GM19328 (cell line): Measurements from ENCODE around the gene ADGRD1.

Experiments
- ATAC-seq: cut with Tn5 transposase; IDR thresholded peaks from one replicate; pipeline ENCODE4 v1.9.1; 2021; ENCODE audit warnings: mild to moderate bottlenecking, moderate library complexity; ENCODE audit not compliant: unreplicated experiment

The ADGRD1 gene

GRCh38 chr12:131130311-131130911 is 176.7 kb downstream of the ADGRD1 start:
- no peak for ATAC-seq

- ATAC-seq = no peak
Measured at GRCh38 chr12:131131077-131131807, 177.5 kb downstream of the ADGRD1 start.

GRCh38 chr12:131131808-131132117 is 178.1 kb downstream of the ADGRD1 start:
- no peak for ATAC-seq

GRCh38 chr12:131132118-131132892 is 178.6 kb downstream of the ADGRD1 start:
- ATAC-seq = no peak

- ATAC-seq = no peak
Measured at GRCh38 chr12:131133015-131133905, 179.6 kb downstream of the ADGRD1 start.

- no peak for ATAC-seq
Measured at GRCh38 chr12:131133994-131134393, 180.3 kb downstream of the ADGRD1 start.

- ATAC-seq = no peak
Measured at GRCh38 chr12:131134523-131135310, 181.0 kb downstream of the ADGRD1 start.

- ATAC-seq = no peak
Measured at GRCh38 chr12:131135311-131135785, 181.6 kb downstream of the ADGRD1 start.

- ATAC-seq = no peak
Measured at GRCh38 chr12:131135786-131136538, 182.3 kb downstream of the ADGRD1 start.

GRCh38 chr12:131136539-131136872 is 182.8 kb downstream of the ADGRD1 start:
- no peak for ATAC-seq

GRCh38 chr12:131137009-131137835 is 183.5 kb downstream of the ADGRD1 start:
- no peak for ATAC-seq

GRCh38 chr12:131137836-131138637 is 184.3 kb downstream of the ADGRD1 start:
- no peak for ATAC-seq

- no peak for ATAC-seq
Measured at GRCh38 chr12:131138638-131139362, 185.1 kb downstream of the ADGRD1 start.

- no peak for ATAC-seq
Measured at GRCh38 chr12:131139363-131140068, 185.8 kb downstream of the ADGRD1 start.

- ATAC-seq = no peak
Measured at GRCh38 chr12:131140069-131140435, 186.3 kb downstream of the ADGRD1 start.

- no peak for ATAC-seq
Measured at GRCh38 chr12:131140697-131141096, 187.0 kb downstream of the ADGRD1 start.

GRCh38 chr12:131141514-131141913 is 187.8 kb downstream of the ADGRD1 start:
- no peak for ATAC-seq
